OCI-LY3 (cell line): ENCODE measurements around the gene NVL.

Experiments used
- H2AFZ ChIP-seq: fragments of 200-600, 300-600 bp; shearing (Covaris generic); 2 replicates; pipeline ENCODE4 v1.6.0; 2014; ENCODE audit warnings: antibody characterized with exemption, low read depth, low read length
- H3K27ac ChIP-seq: fragments of 200-600, 300-600 bp; sonication (generic); 2 replicates; pipeline ENCODE4 v1.5.1; 2014; ENCODE audit warnings: mild to moderate bottlenecking, low read length, moderate library complexity, mixed read lengths
- H3K27me3 ChIP-seq: fragments of 200-600, 300-600 bp; sonication (generic); 2 replicates; pipeline ENCODE4 v1.6.1; 2014; ENCODE audit warnings: low read depth, low read length, mixed read lengths
- H3K36me3 ChIP-seq: fragments of 200-600, 300-600 bp; sonication (generic); replicated peaks from 2 replicates; pipeline ENCODE3; 2014; ENCODE audit warnings: low read depth, low read length, mixed read lengths
- H3K4me1 ChIP-seq: fragments of 300-600, 200-600 bp; sonication (generic); 2 replicates; pipeline ENCODE4 v1.6.1; 2014; ENCODE audit warnings: low read length, mixed read lengths
- H3K4me2 ChIP-seq: fragments of 200-600, 300-600 bp; sonication (generic); 2 replicates; pipeline ENCODE4 v1.6.1; 2014; ENCODE audit warnings: low read length, mixed read lengths
- H3K4me3 ChIP-seq: fragments of 300-600, 200-600 bp; sonication (generic); 2 replicates; pipeline ENCODE4 v1.5.1; 2014; ENCODE audit warnings: antibody characterized with exemption, mild to moderate bottlenecking, low read length, moderate library complexity
- H3K79me2 ChIP-seq: fragments of 300-600, 200-600 bp; shearing (Covaris generic); 2 replicates; pipeline ENCODE4 v1.6.1; 2014; ENCODE audit warnings: mild to moderate bottlenecking, low read length, mixed read lengths
- H3K9ac ChIP-seq: fragments of 300-600, 200-600 bp; shearing (Covaris generic); 2 replicates; pipeline ENCODE4 v1.6.0; 2014; ENCODE audit warnings: mild to moderate bottlenecking, low read length, moderate library complexity
- H3K9me3 ChIP-seq: fragments of 200-600, 300-600 bp; shearing (Covaris generic); 2 replicates; pipeline ENCODE4 v1.6.1; 2014; ENCODE audit warnings: low read length, mixed read lengths; ENCODE audit not compliant: insufficient read depth
- H4K20me1 ChIP-seq: fragments of 200-600, 300-600 bp; sonication (generic); 2 replicates; pipeline ENCODE4 v1.6.1; 2016; ENCODE audit warnings: low read length, mixed read lengths; ENCODE audit not compliant: insufficient read depth
- EZH2phosphoT487 ChIP-seq: fragments of 200-600 bp; shearing (Covaris generic); IDR thresholded peaks from 2 replicates; pipeline ENCODE4 v1.6.1; 2018; ENCODE audit warnings: antibody characterized with exemption, mixed run types, low read depth
- TF ChIP-seq, protein P1 (sequence below): fragments of 200-600, 300-600 bp; sonication (generic); IDR thresholded peaks from 2 replicates; pipeline ENCODE4 v1.5.1; 2014; ENCODE audit warnings: antibody characterized with exemption, low read length, low read depth

Gene NVL

DNA sequence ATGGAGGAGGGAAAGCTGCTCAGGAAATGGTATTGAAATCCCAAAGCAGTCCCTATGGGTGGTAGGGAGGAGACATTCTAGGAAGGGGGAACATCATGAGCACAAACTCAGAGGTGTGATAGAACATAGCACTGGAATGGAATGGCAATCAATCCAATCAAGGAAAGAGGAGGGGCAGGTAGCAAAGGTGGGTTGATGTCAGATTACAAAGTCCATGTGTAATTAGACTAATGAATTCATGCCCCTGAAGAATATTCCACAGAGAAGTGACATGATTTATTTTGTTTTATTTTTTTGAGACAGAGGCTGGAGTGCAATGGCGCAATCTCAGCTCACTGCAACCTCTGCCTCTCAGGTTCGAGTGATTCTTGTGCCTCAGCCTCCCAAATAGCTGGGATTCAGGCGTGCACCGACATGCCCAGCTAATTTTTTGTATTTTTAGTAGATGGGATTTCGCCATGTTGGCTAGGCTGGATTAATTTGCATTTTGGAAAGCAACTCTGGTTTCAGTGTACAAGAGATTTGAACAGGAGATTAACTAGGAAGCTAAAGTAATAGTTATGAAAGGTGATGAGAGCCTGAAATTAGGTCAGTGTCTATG is 110.9 kb downstream of the NVL start:
- no peaks in the 10 kb centered on the region for H3K36me3 ChIP-seq
- H3K79me2 ChIP-seq: no peaks in the 10 kb centered on the region
- no peak overlapping the region for H3K9ac ChIP-seq
- TF ChIP-seq EZH2phosphoT487: no peak
- TF ChIP-seq, protein P1, sequence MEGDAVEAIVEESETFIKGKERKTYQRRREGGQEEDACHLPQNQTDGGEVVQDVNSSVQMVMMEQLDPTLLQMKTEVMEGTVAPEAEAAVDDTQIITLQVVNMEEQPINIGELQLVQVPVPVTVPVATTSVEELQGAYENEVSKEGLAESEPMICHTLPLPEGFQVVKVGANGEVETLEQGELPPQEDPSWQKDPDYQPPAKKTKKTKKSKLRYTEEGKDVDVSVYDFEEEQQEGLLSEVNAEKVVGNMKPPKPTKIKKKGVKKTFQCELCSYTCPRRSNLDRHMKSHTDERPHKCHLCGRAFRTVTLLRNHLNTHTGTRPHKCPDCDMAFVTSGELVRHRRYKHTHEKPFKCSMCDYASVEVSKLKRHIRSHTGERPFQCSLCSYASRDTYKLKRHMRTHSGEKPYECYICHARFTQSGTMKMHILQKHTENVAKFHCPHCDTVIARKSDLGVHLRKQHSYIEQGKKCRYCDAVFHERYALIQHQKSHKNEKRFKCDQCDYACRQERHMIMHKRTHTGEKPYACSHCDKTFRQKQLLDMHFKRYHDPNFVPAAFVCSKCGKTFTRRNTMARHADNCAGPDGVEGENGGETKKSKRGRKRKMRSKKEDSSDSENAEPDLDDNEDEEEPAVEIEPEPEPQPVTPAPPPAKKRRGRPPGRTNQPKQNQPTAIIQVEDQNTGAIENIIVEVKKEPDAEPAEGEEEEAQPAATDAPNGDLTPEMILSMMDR: no peak
- H2AFZ ChIP-seq: no peak overlapping the region
- H3K4me1 ChIP-seq: peaks cover 11% of the 10 kb centered on the region
- no peak overlapping the region for H3K27ac ChIP-seq
- no peaks in the 10 kb centered on the region for H4K20me1 ChIP-seq
- no peak overlapping the region for H3K4me2 ChIP-seq
- no peaks in the 10 kb centered on the region for H3K27me3 ChIP-seq
- no peak overlapping the region for H3K4me3 ChIP-seq
- no peaks in the 10 kb centered on the region for H3K9me3 ChIP-seq

DNA sequence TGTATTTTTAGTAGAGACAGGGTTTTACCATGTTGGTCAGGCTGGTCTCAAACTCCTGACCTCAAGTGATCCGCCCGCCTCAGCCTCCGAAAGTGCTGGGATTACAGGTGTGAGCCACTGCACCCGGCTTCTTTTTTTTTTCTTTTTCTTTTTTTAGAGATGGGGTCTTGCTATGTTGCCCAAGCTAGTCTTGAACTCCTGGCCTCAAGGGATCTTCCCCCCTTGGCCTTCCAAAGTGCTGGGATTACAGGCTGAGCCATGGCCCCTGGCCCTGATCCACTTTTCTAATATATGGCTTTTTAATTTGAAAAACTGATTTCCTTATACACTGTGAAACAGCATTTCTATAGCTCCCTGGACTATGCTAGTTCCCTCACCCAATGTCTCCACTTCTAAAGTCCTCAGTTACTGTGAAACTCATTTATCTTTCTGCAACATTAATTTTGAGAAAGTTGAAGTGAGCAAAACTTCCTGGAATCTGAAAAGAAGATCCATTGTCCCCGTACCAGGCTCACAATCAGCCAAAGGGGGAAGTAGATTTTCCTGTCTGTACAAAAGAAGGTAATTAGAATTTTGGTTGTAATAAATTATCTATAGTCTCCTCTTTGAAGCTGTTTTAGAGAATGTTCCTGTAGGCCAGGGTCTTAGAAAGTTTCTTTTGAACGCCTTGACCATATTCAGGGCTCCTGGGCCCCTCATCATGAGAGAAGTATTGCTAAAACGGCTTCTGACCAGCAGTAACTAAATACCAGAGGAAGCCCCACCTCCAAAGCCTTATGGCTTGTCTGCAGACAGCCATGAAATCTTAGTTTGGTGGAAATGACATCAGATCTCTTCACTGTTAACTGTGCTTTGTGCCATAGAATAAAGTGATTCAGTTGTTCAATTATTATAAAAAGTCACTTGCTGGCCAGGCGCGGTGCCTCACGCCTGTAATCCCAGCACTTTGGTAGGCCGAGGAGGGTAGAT is 112.0 kb downstream of the NVL start:
- H3K4me2 ChIP-seq: 0 out of 2 replicates have a peak overlapping the region, but pooled peaks have one; percentile 6
- H3K36me3 ChIP-seq: no peaks in the 10 kb centered on the region
- no peak overlapping the region for H3K27ac ChIP-seq
- TF ChIP-seq, protein P1: no peak
- no peak for TF ChIP-seq EZH2phosphoT487
- no peaks in the 10 kb centered on the region for H4K20me1 ChIP-seq
- H3K79me2 ChIP-seq: no peaks in the 10 kb centered on the region
- H3K9ac ChIP-seq: no peak overlapping the region
- no peak overlapping the region for H3K4me3 ChIP-seq
- peaks cover 22% of the 10 kb centered on the region for H3K4me1 ChIP-seq
- peak overlapping the region; percentile 58 for H2AFZ ChIP-seq
- no peaks in the 10 kb centered on the region for H3K27me3 ChIP-seq
- H3K9me3 ChIP-seq: no peaks in the 10 kb centered on the region

DNA sequence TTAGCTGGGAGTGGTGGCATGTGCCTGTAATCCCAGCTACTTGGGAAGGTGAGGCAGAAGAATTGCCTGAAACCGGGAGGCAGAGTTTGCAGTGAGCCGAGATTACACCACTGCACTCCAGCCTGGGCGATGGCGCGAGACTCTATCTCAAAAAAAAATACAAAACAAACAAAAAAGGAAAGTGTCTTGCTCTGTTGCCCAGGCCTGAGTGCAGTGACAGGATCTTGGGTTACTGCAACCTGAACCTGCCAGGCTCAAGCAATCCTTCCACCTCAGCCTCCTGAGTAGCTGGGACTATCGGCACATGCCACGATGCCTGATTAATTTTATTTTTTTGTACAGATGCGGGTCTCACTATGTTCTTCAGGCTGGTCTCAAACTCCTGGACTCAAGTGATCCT is 113.6 kb downstream of the NVL start:
- Histone ChIP-seq H3K9ac (no peak overlapping the region), H3K27ac (no peak overlapping the region), H3K79me2 (no peaks in the 10 kb centered on the region), H3K9me3 (no peaks in the 10 kb centered on the region), H3K27me3 (no peaks in the 10 kb centered on the region), H3K4me1 (peaks cover 24% of the 10 kb centered on the region), H3K4me2 (no peak overlapping the region), H3K36me3 (no peaks in the 10 kb centered on the region), H2AFZ (no peak overlapping the region), H4K20me1 (no peaks in the 10 kb centered on the region), H3K4me3 (no peak overlapping the region)
- TF ChIP-seq, protein P1: no peak
- TF ChIP-seq EZH2phosphoT487: no peak

DNA sequence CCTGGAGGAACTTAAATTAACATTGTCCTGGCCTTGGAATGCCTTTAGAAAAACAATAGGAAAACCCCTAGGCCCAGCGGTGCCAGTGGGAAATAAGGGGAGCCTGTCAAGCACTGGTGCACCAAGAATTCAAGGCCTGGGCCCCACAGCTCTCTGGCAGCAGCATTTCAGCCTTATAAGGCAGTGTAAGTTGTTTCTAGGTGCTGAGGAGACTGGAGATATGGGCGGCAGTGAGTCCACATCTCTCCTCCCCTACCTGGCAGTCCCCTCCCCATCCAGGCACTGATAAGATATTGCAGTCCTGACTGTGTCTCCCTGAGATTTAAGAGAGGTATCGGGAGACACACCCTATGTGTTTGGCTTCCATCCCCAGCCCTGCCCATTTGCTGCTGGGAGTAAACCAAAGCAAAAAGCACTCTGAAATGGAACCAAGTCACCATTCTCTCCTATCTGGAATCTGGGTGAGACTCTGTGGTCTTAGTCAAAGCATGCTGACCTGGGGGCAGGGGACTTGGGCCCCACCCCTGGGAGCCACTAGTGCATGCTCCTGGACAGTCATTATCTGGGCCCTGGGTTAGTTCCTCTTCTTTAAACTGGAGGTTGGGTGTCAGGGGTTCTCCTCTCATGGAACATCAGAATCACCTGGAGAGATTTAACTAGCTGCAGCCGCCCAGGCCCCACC is 116.4 kb downstream of the NVL start:
- TF ChIP-seq EZH2phosphoT487: no peak
- TF ChIP-seq, protein P1: no peak
- peak overlapping the region; percentile 32; the same call in 1 of the 2 replicates for H3K9ac ChIP-seq
- H3K4me2 ChIP-seq: peak overlapping the region; percentile 58
- peak overlapping the region; percentile 50 for H2AFZ ChIP-seq
- peaks cover 38% of the 10 kb centered on the region for H3K4me1 ChIP-seq
- H3K36me3 ChIP-seq: no peaks in the 10 kb centered on the region
- no peaks in the 10 kb centered on the region for H3K27me3 ChIP-seq
- H3K79me2 ChIP-seq: no peaks in the 10 kb centered on the region
- H3K9me3 ChIP-seq: no peaks in the 10 kb centered on the region
- peak overlapping the region; percentile 63 for H3K27ac ChIP-seq
- H4K20me1 ChIP-seq: no peaks in the 10 kb centered on the region
- H3K4me3 ChIP-seq: peak overlapping the region; percentile 17; the same call in 1 of the 2 replicates
